HG02571 (cell line): ENCODE results near the gene RHOB.
"Not testable (repeated sequence)": the region's sequence is repeated elsewhere in the genome, so short reads cannot be mapped to it uniquely, and the experiment has no call there.

Experiments
- ATAC-seq: cut with Tn5 transposase; IDR thresholded peaks from one replicate; pipeline ENCODE4 v1.9.1; 2021; ENCODE audit warnings: mild to moderate bottlenecking, moderate library complexity; ENCODE audit not compliant: unreplicated experiment

Gene RHOB

DNA sequence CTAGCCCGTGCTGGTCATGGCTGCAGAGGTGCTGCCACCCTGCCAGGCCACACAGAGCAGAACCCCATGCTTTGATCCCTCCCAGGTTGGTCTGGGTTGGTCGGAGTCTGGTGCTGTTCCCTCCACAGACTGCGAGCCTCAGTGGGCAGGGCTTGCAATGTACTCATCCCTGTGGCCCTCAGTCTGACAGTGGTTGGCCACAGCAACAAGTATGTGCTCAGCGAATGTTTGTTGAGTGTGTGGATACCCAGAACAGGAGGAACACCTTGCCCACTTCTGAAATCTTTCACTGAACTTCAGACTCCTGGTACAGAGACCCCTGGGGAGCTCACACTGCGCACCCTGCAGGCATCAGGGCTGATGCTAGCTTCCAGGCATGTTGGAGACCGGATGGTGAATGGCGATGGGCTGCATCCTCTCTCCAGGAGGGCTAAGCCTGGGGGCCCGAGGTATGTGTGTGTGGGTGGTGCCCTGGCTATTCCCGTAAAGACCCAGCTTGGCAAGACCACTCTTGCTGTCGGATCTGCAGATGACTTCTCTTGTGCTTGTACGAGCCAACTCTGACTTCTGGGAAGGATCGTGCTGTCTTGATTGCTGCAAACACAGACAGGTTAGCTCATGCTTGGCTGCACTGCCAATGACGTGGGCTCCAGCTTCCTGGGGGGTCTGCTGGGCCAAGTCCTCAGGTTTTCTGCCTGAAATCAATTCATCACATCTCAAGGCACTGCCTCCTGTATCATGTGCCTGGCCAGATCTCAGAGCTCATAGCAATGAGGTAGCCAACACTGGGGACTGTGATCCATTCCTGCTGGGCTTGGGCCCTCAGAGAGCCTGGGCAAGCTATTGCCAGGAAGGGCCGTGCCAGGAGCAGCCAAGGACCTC is 43.7 kb downstream of the RHOB start:
- no peak for ATAC-seq

DNA sequence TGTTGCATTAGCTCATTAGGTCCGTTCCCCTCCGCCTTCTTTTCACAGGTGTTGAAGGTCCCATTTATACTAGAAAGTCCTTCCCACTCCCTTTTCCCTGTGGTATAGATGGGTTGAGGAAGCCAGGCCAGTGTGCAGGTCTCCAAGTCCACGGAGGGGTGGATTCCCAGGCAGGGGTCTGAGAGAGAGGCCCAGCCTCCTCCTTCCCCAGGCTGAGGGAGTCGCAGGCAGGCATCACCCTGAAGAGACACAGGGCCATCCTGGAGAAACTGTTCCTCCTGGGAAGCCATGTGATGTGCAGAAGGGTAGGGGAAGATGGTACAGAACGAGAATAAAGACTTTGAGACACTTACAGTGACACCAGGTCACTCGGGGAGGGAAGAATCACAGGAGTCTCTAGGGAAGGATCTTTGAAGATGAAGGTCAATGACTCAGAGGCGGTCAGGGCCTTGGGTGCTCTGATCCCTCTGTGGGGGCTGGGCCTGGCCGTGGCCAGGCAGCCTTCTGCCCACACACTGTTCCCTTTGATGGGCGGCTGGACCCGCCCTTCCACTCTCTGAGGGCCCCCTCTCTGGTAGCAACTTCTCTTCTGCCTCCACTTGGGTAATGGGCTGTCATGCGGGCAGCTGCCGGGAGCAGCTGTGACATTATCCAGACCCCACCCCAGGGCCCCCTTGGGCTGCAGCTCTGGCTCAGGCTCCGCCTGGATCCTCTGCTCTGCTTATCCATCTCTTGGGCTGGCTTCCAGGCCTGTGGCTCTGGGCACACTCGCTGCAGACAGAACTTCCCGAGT is 45.1 kb downstream of the RHOB start:
- no peak for ATAC-seq

DNA sequence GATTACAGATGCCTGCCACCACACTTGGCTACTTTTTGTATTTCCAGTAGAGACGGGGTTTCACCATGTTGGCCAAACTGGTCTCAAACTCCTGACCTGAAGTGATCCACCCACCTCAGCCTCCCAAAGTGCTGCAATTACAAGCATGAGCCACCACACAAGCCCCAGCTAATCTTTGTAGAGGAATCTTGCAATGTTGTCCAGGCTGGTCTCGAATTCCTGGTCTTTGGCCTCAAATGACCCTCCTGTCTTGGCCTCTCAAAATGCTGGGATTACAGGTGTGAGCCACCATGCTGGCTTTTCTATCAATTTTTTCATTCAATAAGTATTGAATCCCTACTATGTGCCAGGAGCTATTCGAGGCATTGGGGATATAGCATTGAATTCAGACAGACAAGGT is 46.2 kb downstream of the RHOB start:
- ATAC-seq: not testable (repeated sequence)

DNA sequence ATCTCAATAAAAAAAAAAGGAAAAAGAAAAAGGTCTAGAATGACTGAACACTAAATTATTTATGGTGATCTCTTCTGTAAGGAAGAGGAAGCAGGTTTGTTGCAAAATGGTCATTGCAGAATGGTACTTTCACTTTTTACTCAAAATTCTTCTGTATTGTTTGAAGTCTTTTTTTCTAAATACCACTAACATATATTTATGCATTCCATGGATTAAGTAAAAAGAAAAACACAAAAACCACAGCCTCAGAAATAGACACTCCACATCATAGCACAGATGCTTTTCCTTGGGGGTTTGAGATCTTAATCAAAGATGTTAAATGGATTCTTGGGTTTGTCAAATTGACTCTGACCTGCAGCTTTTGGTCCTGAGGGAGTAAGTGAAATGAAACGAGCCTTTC is 47.4 kb downstream of the RHOB start:
- ATAC-seq: no peak

DNA sequence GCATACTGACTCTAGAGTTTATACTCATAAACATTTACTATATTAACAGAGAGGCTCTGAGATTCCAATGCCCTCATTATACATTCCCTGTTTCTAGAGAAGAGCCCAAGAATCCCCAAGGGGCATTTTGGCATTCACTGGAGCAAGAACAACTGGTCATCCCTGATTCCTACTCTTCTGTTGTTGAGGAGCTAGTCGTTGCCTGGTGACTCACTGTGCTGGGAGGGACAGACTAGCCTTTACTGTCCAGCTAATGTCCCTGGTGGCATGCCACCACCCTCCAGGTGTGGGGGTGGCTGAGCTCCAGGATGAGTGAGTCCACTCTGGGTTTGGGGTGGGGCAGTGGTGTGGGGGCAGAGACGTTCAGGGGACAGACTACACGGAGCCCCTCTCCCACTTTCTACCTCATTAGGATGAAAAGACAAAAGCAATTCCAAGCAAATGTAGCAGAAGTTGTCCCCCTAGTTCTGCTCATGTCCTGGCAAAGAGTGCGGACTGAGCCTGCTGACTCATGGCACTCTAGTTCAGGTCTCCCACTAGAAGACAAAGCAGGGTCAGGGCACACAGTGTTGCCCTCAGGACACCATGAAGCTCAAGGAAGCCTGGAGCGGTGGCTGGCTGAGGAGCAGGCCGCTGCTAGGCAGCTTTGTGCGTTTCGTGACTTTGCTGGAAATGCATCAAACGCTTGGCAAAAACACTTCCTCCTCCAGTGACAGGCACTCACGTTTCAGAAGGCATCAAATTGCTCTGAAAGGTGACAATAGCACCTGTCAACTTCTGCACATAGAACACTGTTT is 49.4 kb downstream of the RHOB start:
- ATAC-seq: no peak

DNA sequence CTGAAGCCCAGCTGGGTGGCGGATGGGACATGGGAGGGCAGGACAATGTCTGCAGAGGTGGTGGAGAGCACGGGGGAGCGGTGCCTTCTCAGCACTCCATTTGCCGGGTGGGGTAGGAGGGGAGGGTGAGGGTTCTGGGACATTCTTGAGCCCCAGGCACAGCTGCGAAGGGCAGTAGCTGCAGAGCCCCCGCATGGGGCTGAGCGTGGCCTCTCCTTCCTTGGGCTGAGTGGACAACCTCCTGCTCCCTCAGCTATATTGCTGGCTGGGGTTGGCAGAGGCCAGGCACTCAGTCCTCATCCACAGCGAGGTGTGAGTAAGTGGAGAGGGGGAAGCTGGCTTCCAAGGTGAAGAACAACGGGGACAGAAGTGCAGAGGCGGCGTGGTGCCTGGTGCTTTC is 50.1 kb downstream of the RHOB start:
- no peak for ATAC-seq
